A172 (cell line): ENCODE results near the gene C2CD5. TPM values are rescaled to one million over a fixed set of nuclear protein-coding genes. Genes with fewer than 3 reads are reported as not detected.

ENCODE experiments used
- DNase-seq: peaks from one replicate; pipeline ENCODE4 v3.0.0-alpha.2; 2015; ENCODE audit warnings: low spot score
- total RNA-seq: library from RNA; depleted of rRNA; stranded (reverse); fragments of >200 nt; shearing (Covaris generic); gene quantifications from 2 replicates; pipeline ENCODE4 v1.2.3, GENCODE V29; 2014; rRNA removed

Gene C2CD5
- total RNA-seq, 1 experiment from 2014 or later, result 10.7 TPM

GRCh38 chr12:22416801-22417200 is 127.5 kb downstream of the C2CD5 start:
- DNase-seq, result no peak

GRCh38 chr12:22415342-22416309 is 128.7 kb downstream of the C2CD5 start:
- peak; percentile 60 for DNase-seq

GRCh38 chr12:22414742-22415141 is 129.6 kb downstream of the C2CD5 start:
- DNase-seq, result no peak

GRCh38 chr12:22413592-22413991 is 130.8 kb downstream of the C2CD5 start:
- DNase-seq, result no peak

GRCh38 chr12:22412581-22412980 is 131.8 kb downstream of the C2CD5 start:
- DNase-seq, result no peak

GRCh38 chr12:22410486-22410885 is 133.9 kb downstream of the C2CD5 start:
- DNase-seq, result no peak

GRCh38 chr12:22409377-22410164 is 134.8 kb downstream of the C2CD5 start:
- DNase-seq, result no peak

- DNase-seq, result no peak
These were observed 135.5 kb downstream of the C2CD5 start for GRCh38 chr12:22408610-22409376.

- DNase-seq, result no peak
These were observed 136.9 kb downstream of the C2CD5 start for GRCh38 chr12:22407397-22407796.

- no peak for DNase-seq
These were observed 137.7 kb downstream of the C2CD5 start for GRCh38 chr12:22406627-22407026.

GRCh38 chr12:22399464-22400180 is 144.7 kb downstream of the C2CD5 start:
- no peak for DNase-seq

Other genes with a start within 250 kb of the C2CD5 start
- gene ST8SIA1, start 209.8 kb downstream of the C2CD5 start, total RNA-seq, result 0.34 TPM in 1 of 2 replicates, not detected in the other
- gene ETNK1, start 80.6 kb upstream of the C2CD5 start, total RNA-seq, result 25.7 and 26.1 TPM in 2 replicates